Stimulated activated CD4-positive, alpha-beta T cell treated with anti-CD3 and anti-CD28 coated beads, TNF-alpha, amount 100 ng/mL, for 4 hours (primary cell): ENCODE data around the gene SPINK6.

Source experiments
- DNase-seq, 3 experiments: peaks; one replicate each; pipeline ENCODE4 v3.0.0-alpha.2; 2020; ENCODE audit warnings: low read depth in 3 of 3

SPINK6 gene

GRCh38 chr5:148224117-148224742 is 21.4 kb downstream of the SPINK6 start:
- DNase-seq: no peak

- DNase-seq: no peak
These were observed 25.6 kb downstream of the SPINK6 start for GRCh38 chr5:148228392-148228984.

- DNase-seq: no peak
These were observed 27.0 kb downstream of the SPINK6 start for GRCh38 chr5:148229840-148230239.

- DNase-seq: no peak
These were observed 27.4 kb downstream of the SPINK6 start for GRCh38 chr5:148230240-148230639.

- DNase-seq: no peak
These were observed 35.1 kb downstream of the SPINK6 start for GRCh38 chr5:148237785-148238417.

GRCh38 chr5:148238418-148238794 is 35.6 kb downstream of the SPINK6 start, which contains the start of gene MARCOL:
TSS of gene MARCOL (plus strand) at chr5:148238525. CDS start at chr5:148238598, 73 bp downstream.
- DNase-seq: no peak

GRCh38 chr5:148248894-148249293 is 46.1 kb downstream of the SPINK6 start:
- DNase-seq: no peak

- DNase-seq: no peak
These were observed 52.6 kb downstream of the SPINK6 start for GRCh38 chr5:148255456-148255855.

GRCh38 chr5:148259288-148259687 is 56.4 kb downstream of the SPINK6 start:
- DNase-seq: no peak

- no peak for DNase-seq
These were observed 58.4 kb downstream of the SPINK6 start for GRCh38 chr5:148261221-148261620.
